Measurements from ENCODE around the gene DKK3. TPM values are rescaled to one million over a fixed set of nuclear protein-coding genes. Genes with fewer than 3 reads are reported as not detected.

DKK3 gene
- total and polyA plus RNA-seq, 2 experiments from 2014 or later: 16.8 to 31.1 TPM

DNA sequence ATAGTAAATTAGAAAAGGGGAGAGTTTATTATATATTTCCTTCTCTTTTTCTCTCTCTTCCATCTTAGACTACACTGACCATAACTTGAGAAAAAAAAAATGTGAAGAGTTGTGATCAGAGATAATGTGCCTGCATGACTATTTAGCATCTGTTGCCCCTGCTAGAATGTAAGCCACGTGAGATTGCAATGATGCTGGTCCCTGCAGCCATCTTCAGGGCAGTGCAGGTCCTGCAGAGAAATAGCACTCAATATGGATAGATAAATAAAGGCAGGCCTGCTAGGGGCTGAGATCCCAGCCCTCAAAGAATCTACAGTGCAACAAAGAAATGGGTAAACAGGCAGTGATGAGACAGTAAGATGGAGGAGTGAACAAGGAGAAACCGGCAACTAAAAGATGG, 7.8 kb upstream of the DKK3 start:
- Histone ChIP-seq H3F3A (replicated peaks; ENCODE audit: low read depth) (no peaks in the 10 kb centered on the region), H2AFZ (no peak overlapping the region), H3K4me2 (no peak overlapping the region), H3K4me1 (ENCODE audit: insufficient read depth) (peaks cover 9% of the 10 kb centered on the region), H4K20me1 (replicated peaks; ENCODE audit: insufficient read depth) (no peaks in the 10 kb centered on the region), H3K4me3 (no peak overlapping the region), H3K27me3 (ENCODE audit: insufficient read depth) (no peaks in the 10 kb centered on the region), H3K36me3 (ENCODE audit: insufficient read depth) (no peaks in the 10 kb centered on the region), H3K9me2 (ENCODE audit: insufficient read depth) (peaks cover 5% of the 10 kb centered on the region), H3K27ac (ENCODE audit: low read depth) (no peak overlapping the region), H3K79me2 (replicated peaks; ENCODE audit: insufficient read depth) (no peaks in the 10 kb centered on the region)
- TF ChIP-seq, protein P1, sequence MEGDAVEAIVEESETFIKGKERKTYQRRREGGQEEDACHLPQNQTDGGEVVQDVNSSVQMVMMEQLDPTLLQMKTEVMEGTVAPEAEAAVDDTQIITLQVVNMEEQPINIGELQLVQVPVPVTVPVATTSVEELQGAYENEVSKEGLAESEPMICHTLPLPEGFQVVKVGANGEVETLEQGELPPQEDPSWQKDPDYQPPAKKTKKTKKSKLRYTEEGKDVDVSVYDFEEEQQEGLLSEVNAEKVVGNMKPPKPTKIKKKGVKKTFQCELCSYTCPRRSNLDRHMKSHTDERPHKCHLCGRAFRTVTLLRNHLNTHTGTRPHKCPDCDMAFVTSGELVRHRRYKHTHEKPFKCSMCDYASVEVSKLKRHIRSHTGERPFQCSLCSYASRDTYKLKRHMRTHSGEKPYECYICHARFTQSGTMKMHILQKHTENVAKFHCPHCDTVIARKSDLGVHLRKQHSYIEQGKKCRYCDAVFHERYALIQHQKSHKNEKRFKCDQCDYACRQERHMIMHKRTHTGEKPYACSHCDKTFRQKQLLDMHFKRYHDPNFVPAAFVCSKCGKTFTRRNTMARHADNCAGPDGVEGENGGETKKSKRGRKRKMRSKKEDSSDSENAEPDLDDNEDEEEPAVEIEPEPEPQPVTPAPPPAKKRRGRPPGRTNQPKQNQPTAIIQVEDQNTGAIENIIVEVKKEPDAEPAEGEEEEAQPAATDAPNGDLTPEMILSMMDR (conservative IDR thresholded peaks at IDR 0.05; ENCODE audit: low read depth in 2 of 2): peak in 1 of 2 experiments; percentile 25; a peak in 2 of 4 replicates
- no peak for TF ChIP-seq POLR2AphosphoS5 (IDR thresholded peaks at IDR 0.05; ENCODE audit: low read depth)
- TF ChIP-seq, protein P2, sequence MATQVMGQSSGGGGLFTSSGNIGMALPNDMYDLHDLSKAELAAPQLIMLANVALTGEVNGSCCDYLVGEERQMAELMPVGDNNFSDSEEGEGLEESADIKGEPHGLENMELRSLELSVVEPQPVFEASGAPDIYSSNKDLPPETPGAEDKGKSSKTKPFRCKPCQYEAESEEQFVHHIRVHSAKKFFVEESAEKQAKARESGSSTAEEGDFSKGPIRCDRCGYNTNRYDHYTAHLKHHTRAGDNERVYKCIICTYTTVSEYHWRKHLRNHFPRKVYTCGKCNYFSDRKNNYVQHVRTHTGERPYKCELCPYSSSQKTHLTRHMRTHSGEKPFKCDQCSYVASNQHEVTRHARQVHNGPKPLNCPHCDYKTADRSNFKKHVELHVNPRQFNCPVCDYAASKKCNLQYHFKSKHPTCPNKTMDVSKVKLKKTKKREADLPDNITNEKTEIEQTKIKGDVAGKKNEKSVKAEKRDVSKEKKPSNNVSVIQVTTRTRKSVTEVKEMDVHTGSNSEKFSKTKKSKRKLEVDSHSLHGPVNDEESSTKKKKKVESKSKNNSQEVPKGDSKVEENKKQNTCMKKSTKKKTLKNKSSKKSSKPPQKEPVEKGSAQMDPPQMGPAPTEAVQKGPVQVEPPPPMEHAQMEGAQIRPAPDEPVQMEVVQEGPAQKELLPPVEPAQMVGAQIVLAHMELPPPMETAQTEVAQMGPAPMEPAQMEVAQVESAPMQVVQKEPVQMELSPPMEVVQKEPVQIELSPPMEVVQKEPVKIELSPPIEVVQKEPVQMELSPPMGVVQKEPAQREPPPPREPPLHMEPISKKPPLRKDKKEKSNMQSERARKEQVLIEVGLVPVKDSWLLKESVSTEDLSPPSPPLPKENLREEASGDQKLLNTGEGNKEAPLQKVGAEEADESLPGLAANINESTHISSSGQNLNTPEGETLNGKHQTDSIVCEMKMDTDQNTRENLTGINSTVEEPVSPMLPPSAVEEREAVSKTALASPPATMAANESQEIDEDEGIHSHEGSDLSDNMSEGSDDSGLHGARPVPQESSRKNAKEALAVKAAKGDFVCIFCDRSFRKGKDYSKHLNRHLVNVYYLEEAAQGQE (IDR thresholded peaks at IDR 0.05; ENCODE audit: unreplicated experiment): no peak
- Mint-ChIP-seq H3K27ac (no peak overlapping the region), H3K9me3 (no peaks in the 10 kb centered on the region), H3K4me1 (peaks cover 6% of the 10 kb centered on the region), H3K4me3 (no peak overlapping the region), H3K36me3 (ENCODE audit: low read depth) (no peaks in the 10 kb centered on the region), H3K27me3 (ENCODE audit: insufficient read depth, low read depth, poor library complexity) (peaks cover 2% of the 10 kb centered on the region)
- ATAC-seq (no peak), DNase-seq (ENCODE audit: low spot score) (no peak)

DNA sequence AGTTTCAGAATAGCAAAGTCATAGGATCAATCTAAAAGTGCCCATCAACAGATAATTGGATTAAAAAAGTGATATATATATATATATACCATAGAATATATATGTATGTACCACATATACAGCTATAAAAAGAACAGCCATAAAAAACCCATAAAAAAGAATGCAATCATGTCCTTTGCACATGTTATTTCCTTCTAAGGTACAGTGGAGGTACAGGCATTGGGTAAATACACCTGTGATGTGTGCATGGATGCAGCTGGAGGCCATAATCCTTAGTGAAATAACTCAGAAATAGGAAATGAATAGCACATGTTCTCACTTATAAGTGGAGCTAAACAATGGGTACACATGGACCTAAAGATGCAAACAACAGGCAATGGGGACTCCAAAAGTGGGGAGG, 7.1 kb upstream of the DKK3 start:
- H3K4me3 ChIP-seq: no peak overlapping the region
- TF ChIP-seq NANOG (IDR thresholded peaks at IDR 0.05; ENCODE audit: borderline replicate concordance) (no peak), EZH2 (IDR thresholded peaks at IDR 0.05; ENCODE audit: low read depth, unreplicated experiment) (no peak), ZNF331 (CRISPR knock-in tag; IDR thresholded peaks at IDR 0.05; ENCODE audit: low read depth) (no peak), STAT1 (IDR thresholded peaks at IDR 0.05; ENCODE audit: unreplicated experiment) (no peak), JUNB (IDR thresholded peaks at IDR 0.05; ENCODE audit: unreplicated experiment) (no peak), EZH2phosphoT487 (IDR thresholded peaks at IDR 0.05; ENCODE audit: unreplicated experiment) (no peak), ZNF114 (CRISPR knock-in tag; IDR thresholded peaks at IDR 0.05) (no peak)
- TF ChIP-seq, protein P3, sequence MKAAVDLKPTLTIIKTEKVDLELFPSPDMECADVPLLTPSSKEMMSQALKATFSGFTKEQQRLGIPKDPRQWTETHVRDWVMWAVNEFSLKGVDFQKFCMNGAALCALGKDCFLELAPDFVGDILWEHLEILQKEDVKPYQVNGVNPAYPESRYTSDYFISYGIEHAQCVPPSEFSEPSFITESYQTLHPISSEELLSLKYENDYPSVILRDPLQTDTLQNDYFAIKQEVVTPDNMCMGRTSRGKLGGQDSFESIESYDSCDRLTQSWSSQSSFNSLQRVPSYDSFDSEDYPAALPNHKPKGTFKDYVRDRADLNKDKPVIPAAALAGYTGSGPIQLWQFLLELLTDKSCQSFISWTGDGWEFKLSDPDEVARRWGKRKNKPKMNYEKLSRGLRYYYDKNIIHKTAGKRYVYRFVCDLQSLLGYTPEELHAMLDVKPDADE (IDR thresholded peaks at IDR 0.05): no peak

More for the DNA sequence above, 7.1 kb upstream of the DKK3 start:
- Histone ChIP-seq H3K27ac (ENCODE audit: low read depth) (no peak overlapping the region), H3K4me1 (ENCODE audit: insufficient read depth) (peaks cover 9% of the 10 kb centered on the region), H2AFZ (no peak overlapping the region), H4K20me1 (replicated peaks; ENCODE audit: insufficient read depth) (no peaks in the 10 kb centered on the region), H3K36me3 (ENCODE audit: insufficient read depth) (no peaks in the 10 kb centered on the region), H3K79me2 (replicated peaks; ENCODE audit: insufficient read depth) (no peaks in the 10 kb centered on the region), H3K4me2 (no peak overlapping the region), H3F3A (replicated peaks; ENCODE audit: low read depth) (no peaks in the 10 kb centered on the region), H3K9me2 (ENCODE audit: insufficient read depth) (peaks cover 5% of the 10 kb centered on the region), H3K27me3 (ENCODE audit: insufficient read depth) (peaks cover 6% of the 10 kb centered on the region; the same call in 1 of the 2 replicates)
- Mint-ChIP-seq H3K27ac (no peak overlapping the region), H3K4me1 (peaks cover 7% of the 10 kb centered on the region), H3K27me3 (ENCODE audit: insufficient read depth, low read depth, poor library complexity) (peaks cover 7% of the 10 kb centered on the region), H3K4me3 (no peak overlapping the region), H3K36me3 (ENCODE audit: low read depth) (no peaks in the 10 kb centered on the region), H3K9me3 (no peaks in the 10 kb centered on the region; the same call in 2 of the 3 replicates)
- DNase-seq (ENCODE audit: low spot score) (no peak), ATAC-seq (no peak)
